NCI-H2227 (cell line): Measurements from ENCODE around the gene GRIA1.

ENCODE experiments used
- DNase-seq: peaks from one replicate; lab custom pipeline; 2025; ENCODE audit not compliant: unreplicated experiment; lab: John Stamatoyannopoulos, UW

Gene GRIA1

DNA sequence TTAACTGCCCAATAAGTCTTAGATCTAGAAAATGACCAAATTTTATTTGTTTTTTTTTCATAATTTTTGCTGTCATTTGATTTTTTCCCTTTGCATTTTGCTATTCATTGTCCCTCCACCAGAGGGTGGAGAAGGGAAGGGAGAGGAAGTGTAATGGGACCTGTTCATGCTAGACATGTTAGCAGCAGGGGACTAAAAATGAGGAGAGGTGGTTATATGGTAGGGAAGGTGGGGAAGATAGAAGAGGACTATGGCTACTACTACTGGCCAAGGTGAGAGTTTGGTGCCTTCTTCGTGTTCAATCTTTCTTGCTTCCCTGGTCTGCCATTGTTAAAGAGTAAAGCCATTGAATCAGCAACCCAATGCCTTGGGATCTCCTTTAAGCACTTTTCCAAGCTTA is 6.4 kb downstream of the GRIA1 start:
- peak; percentile 22 for DNase-seq

DNA sequence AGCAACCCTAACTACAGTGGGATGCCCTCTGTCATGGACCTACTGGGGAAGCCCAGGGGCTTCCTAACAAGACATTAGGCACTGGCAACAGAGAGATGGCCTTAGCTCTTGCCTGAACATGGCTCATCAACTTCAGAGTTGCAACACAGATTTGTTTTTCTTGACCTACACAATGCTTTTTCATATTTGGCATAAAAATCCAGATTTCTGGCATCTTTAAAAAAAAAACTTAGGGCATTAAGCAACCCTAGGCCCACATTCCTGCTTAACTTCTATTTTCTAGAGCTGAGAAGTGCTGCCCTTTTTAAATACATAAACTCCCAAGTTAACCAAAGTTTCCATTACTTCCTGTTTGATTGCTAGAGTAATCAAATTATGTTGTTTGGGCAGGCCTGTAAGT is 8.0 kb downstream of the GRIA1 start:
- no peak for DNase-seq

DNA sequence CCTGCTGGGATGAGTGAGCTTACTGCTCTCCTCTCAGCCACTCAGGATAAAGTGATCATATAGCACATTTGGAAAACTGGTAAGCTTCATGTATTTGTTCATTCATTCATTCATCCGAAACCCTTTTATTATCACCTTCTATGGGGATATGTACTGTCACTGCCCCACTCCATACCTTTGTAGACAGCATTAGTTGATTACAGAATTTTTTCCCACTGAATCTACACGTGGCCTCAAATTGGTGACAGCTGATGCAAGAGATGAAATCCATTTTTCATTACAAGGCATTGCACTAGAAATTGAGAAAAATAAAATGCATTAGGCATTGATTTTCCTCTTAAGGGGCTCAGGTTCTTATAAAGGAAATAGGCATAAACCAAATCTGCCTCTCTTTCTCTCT is 9.7 kb downstream of the GRIA1 start:
- no peak for DNase-seq

DNA sequence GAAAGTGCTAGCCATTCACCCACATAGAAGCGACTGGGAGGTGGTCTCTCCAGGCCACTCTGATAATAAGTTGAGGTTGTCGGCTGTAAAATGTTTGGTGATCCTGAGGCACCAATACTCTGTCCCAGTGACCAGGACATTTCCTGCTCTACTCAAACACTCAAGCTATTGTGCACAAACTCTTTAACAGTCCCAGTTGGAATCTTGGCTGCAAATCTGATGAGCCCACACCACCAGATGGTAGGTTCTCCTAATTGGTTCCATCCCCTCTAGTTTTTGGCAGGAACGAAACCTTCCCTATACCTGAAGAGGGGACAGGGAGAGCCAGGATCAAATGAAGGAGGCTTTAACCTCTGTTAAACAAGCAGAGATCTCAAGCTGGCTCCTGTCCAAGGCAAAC is 14.3 kb downstream of the GRIA1 start:
- no peak for DNase-seq

DNA sequence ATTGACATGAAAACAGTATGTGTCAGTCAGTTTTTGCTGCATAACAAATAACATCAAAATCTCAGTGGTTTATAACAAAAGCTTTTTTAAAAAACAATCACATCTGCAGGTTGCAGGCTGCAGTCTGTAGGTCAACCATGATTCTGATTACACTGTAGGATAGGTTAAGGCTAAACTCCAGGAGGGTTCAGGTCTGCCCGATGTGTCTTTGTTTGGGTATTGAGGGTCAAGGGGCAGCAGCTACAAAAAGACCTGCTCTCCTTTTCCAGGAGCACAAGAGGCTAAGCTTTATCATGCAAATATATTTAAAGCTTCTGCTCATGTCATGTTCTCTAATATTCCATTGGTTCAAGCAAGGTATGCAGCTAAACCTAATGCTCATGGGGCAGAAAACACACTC is 18.2 kb downstream of the GRIA1 start:
- DNase-seq = no peak

DNA sequence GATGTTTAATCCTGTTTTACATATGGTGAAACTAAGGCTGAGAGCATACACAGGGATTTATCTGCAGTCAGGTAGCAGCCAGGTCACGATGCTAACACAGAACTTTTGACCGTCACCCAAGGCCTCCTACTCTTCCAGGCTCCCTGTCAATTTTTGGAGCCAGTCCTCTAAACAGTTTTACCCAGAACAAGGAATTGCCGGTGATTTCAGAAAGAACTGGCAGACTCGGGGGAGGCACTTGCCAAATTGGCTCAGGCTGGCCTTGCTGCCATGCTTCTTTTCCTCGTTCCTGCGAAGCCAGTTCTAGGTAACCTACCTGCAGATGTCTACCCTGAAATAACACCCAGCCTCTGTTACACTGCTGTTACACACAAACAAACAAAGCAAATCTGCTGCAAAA is 21.2 kb downstream of the GRIA1 start:
- no peak for DNase-seq

DNA sequence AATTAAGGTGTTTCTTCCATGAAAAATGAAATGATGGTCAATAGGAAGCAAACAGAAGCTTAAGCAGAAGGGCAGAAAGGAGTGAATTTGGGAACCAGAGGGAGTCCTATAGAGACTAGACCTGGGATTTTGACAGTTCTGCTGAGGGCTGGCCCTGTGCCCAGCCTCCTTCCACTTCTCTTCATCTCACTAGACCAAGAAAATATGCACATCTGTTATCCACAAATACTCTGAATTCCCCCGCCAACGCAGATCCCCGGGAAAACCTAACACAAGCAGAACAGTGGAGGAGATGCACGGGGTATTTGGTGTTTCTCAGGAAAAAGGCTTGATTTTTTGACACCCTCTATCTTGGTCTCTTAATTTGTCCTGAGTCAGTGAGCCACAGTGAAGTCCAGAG is 22.7 kb downstream of the GRIA1 start:
- no peak for DNase-seq

DNA sequence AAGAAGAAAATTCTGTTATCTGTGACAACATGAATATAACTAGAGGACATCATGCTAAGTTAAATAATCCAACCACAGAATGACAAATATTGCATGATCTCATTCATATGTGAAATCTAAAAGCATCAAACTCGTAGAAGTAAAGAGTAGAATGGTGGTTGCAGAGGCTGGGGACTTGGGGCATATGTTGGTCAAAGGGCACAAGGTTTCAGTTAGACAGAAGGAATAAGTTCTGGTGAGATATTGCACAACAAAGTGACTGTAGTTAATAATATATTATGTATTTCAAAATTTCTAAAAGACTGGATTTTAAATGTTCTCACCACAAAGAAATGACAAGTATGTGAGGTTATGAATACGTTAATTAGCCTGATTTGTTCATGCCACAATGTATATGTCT is 24.8 kb downstream of the GRIA1 start:
- DNase-seq = no peak

DNA sequence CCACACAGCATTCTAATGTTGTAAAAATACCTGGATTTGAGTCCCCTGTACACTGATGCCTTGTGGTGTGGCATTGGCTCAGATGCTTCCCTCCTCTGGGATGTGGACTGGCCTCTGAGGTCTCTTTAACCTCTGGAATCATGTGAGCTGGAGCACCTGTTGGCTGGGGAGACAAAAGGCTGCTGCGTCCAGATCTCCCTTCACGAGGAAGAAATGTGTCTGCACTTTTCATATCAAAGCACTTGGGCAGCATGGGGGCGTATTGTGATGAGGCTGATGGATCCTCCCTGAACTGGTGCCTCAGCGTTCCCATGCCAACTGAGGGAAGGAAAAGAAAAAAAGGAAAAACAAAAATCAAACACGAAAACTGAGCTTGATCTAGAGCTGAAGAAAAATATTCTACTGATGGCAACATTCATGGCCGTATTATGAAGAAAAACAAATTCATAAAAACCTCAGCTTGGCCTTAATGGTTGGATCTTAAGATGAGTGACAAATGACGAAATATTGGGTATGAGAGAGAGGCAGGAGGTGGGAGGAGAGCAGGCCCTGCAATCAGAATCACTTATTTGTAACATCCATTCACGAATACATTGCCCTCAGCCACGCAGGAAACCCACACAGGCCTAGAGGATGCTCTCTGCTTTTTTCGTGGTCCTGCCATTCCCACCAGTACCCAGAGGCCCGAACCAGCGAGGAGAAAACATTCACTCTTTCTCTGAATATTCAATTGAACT is 26.2 kb downstream of the GRIA1 start:
- DNase-seq = peak; percentile 38

DNA sequence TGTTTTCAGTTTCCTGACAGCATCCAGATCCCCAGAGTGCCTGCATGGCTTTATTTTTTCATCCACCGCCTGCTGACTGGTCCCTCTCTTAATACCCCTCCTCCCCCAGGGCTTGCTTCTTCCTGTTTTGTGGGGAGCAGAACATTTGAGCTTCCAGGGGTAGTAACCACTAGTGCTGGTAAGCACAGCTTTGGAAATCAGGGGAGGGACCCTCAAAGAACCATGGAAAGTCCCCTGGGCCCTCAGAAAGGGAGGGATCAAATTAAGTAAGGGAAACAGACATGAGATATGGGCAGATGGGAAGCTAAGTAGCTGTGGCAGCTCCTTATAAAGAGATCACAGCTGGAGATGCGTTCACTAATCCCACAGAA is 26.8 kb downstream of the GRIA1 start:
- no peak for DNase-seq

DNA sequence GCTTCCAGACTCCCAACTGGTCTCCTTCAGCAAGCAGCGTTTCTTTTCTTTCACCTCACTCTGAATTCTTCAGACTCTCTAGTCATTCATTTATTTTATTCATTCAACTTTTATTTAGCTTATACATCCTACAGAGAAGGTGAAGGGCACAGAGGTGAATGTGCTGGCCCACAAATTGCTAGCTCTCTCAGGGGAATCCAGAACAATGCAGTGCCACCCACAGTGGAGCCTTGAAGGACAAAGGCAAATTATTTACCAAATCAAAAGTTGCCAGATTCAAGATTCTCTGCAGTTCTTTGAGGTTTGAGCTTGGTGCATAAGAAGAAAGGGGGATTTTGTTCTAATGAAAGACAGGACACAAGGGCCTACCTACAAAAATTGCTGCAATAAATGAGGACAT is 29.7 kb downstream of the GRIA1 start:
- DNase-seq = no peak

DNA sequence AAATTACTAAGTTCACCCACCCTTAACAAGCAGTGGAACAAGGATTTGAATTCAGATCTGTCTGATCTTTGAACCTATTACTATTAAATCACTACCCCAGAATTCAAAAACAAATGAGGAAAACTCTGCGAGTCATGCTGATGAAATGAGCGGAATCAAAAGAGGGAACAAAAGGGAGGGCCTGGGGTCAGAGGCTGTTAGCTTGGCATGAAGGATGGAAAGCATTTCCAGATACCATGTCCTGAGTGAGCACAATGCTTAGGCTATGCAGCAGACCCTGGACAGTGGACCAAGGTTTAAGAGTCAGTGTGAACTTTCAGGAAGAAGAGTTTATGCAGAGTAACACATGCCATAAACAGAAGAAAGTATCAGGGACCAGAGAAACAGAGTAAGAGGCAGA is 30.5 kb downstream of the GRIA1 start:
- no peak for DNase-seq

DNA sequence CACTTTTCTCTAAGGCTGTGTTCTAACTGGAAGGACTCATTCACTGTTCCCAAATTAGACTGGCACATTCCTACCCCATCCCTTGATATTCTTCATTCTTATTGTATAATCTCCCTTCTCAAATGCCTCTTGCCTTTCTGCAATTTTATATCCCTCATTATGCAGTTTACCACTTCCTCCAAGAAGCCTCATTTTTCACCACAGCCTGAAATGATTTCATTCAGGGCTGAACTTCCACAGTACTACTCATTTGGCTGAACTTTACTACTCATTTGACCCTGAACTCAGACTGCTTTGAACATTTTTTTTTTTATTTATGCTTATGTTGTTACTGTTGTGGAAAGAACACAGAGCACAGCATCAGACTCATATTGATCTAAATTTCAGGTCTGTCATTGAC is 32.7 kb downstream of the GRIA1 start:
- DNase-seq = no peak

DNA sequence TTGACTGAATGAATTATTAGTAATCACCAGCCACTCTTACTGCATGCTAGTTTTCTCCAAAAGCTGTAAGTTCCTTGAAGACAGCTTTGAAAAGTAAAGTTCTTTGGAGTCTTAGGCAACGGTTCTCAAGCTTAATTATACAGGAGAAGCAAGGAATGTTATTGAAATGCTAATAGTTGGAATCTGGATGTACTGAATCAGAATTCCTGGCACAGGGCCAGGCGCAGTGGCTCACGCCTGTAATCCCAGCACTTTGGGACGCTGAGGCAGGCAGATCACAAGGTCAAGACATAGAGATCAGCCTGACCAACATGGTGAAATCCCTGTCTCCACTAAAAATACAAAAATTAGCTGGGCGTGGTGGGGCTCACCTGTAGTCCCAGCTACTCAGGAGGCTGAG is 33.4 kb downstream of the GRIA1 start:
- DNase-seq = no peak

DNA sequence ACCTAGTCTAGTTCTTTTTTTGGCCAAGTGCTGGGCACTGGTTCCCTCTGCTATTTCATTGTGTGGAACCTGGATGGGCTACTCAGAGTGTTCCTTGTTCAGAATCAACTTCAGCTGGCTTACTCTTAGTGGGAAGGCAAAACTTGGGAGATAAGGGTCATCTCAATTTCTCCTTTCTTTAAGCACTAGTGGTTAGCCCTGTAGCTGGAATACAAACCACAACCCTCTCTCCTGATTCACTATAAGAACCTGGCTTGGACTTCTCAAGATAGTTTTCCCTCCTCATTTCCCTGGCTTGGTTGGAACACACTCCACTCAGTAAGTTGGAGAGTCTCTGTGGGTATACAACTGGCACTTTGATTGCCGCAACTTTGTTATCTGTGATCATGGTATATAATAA is 35.1 kb downstream of the GRIA1 start:
- DNase-seq = no peak

DNA sequence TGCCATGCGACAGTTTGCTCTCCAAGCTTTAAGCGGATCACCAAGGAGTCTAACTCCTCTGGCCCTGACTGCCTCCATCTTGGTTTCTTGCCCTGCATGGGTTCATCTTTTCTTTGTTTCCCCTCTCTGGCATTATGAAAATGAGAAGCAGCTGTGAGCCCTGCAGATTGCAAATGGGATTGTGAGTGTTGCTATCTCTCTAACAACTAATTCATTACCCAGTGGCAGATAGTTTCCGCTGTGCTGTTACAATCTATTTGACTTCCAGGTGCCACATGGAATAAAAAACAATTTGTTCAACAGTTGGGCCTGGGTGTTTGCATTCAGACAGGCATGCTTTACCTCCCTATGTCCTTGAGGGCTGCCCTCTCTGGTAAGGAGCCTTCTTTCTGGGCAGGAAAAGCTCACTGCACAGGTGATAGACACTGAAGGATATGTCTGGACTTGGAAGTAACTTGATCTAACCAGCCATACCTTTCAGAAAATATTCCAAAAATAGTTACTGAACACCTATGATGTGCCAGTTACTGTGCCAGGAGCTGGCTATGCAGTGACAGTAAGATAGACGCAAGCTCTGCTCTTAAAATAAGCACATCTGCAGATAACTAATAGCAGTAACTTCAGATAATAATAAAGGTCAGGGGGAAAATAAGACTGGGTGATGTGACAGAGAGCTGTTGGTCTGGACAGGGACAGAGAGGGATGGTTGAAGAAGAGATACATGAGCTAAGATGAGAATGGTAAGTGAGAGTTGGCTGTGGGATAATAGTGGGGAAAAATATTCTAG is 40.1 kb downstream of the GRIA1 start:
- no peak for DNase-seq

DNA sequence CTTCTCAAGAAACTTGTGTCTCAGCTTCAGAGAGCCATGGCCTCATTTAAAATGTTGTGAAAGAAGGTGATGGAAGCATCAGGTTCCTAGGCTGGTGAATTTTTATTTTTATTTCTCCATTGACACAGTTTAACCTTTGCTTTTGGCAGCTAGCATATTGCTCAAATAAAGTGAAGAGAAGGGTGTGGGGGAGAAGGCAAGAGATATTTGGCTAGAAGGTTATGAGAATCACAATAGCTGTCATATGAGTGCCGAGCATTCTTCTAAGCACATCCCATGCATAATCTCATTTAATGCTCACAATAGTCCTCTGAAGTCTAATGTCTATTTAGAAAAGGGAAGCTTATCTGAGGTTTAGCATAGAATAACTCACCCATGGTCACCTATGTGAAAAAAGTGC is 43.1 kb downstream of the GRIA1 start:
- no peak for DNase-seq

DNA sequence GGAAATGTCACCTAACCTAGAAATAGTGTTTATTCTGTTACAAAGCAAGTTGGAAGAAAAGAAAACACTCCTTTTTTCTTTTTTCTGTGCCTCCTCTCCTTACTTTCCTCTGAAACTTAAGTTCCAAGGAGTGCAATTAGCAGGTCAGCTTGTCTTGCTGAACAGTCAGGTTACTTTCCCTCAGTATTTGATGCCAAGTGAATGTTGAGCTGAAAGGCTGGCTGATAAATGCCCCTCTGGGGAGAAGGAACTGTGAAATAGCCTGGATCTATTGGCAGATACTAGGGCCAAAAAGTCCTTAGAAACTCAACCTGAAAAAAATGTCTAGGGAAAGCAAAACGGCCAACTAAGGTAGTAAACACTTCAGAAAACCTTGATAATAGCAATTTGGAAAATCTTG is 43.6 kb downstream of the GRIA1 start:
- no peak for DNase-seq

DNA sequence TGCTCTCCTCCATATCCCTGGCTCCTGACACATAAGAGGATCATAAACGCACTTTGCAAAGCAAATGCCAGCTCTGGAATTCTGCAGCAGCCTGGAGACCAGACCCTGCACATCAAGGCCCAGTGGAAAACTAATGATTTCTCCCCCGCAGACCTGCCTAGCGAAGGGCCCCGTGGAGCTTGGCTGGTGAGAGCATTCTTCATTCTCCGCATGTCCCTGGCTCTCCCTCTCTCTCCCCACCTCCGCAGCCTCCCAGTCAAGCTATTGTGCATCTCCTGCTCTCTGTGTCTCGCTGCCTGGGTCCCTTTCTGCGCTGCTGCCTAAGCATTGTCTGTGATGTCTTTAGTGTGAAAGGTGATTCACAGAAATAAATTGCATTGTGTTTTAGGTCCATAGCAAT is 46.7 kb downstream of the GRIA1 start:
- DNase-seq = peak; percentile 36

DNA sequence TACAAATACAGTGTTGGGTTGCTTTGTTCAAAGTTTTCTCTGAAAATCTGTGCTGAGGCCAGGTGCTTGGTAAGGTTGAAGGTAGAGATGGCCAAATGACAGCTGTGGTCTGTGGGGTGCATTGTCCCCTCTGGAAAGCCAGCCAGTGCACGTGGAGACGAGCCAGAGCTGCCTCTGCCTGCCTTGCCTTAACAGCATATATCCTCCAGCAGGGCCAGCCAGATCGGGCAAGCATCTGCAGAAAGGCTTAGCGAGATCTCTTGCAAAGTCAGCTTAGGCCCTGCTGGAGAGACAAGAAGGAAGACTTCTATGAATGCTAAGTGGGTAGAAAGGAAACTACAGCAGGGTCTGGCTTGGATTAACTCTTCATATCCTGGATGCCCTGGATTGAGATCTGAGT is 49.5 kb downstream of the GRIA1 start:
- DNase-seq = no peak

DNA sequence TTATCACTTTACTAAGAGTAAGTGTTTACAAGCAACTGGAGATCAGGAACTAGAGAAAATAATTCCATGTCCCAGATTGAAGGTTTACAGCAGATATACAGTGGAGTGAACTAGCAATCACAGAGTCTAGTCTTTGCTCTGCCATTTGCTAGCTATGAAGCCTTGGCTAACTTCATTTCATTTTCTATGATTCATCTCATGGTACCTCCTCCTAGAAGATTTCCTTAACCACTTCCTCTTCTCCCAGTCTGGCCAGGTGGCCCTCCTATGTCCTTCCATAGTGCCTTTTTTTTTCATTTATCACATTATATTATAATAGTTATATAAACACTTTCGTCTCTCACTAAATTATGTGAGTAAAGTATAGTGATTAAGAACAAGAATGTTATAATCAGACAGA is 52.1 kb downstream of the GRIA1 start:
- no peak for DNase-seq

DNA sequence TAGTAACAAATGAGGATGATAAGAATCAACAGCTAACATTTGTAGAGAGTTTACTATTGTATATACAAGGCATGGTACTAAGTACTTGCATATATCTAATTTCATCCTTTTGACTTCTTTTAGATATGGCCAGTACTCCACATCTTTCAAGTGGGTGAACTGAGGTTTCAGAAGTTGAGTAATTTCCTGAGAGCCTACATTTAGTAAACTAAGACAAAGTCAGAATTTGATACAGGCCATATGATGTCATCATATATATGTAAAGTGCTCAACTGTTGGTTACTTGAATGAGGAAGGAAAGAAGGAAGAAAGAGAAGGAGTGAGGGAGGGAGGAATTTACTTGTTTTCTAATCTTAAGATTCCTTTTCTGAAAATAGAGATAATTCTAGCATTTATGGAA is 52.8 kb downstream of the GRIA1 start:
- no peak for DNase-seq

DNA sequence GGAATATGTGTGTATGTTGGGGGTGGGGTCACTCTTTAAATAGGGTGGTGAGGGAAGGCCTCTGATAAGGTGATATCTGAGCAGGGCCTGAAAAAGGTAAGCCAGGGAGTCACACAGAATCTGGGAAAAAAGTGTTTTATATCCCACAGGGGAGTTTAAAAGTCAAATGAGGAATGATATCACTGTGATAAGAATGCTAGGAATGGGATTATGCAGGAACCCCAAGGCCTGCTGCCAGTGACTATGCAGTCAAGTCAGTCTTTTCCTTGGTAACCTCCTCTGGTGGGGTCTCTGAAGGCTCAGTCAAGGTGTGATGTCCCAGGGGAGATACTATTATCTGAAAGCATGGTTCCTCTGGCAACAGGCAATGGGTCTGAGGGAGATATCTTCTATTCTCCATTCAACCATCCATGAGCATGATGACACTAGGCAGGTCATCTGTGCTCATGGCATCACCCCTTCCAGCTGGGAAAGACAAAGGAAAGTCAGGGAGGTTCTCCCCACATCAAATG is 53.5 kb downstream of the GRIA1 start:
- DNase-seq = no peak
